Activated CD4-positive, alpha-beta memory T cell treated with anti-CD3 and anti-CD28 coated beads for 36 hours (primary cell): ENCODE measurements around the gene ASPSCR1. TPM values are rescaled to one million over a fixed set of nuclear protein-coding genes. Genes with fewer than 3 reads are reported as not detected.

ENCODE experiments used
- CTCF ChIA-PET: fragments of 350-600 bp; sonication (Branson Sonifier 250); formaldehyde crosslinking; loops from one replicate; lab custom pipeline; 2021; ENCODE audit warnings: antibody characterized with exemption, inconsistent platforms; lab: Charles Lee
- POLR2A ChIA-PET: fragments of 350-600 bp; sonication (Branson Sonifier 250); formaldehyde crosslinking; loops from one replicate; lab custom pipeline; 2021; ENCODE audit warnings: antibody characterized with exemption; lab: Charles Lee
- DNase-seq: peaks from one replicate; pipeline ENCODE4 v3.0.0-alpha.2; 2020
- H3K27ac Mint-ChIP-seq: one replicate; pipeline ENCODE4 v1.8.0; 2021; ENCODE audit warnings: mixed read lengths
- H3K27me3 Mint-ChIP-seq: one replicate; pipeline ENCODE4 v1.8.0; 2021; ENCODE audit warnings: mixed read lengths
- H3K36me3 Mint-ChIP-seq: one replicate; pipeline ENCODE4 v1.8.0; 2021; ENCODE audit warnings: mixed read lengths
- H3K4me1 Mint-ChIP-seq: one replicate; pipeline ENCODE4 v1.8.0; 2021; ENCODE audit warnings: low read depth, mixed read lengths
- H3K4me3 Mint-ChIP-seq: one replicate; pipeline ENCODE4 v1.8.0; 2021; ENCODE audit warnings: mild to moderate bottlenecking, mixed read lengths
- H3K9me3 Mint-ChIP-seq: one replicate; pipeline ENCODE4 v1.8.0; 2021; ENCODE audit warnings: mixed read lengths
- intact Hi-C: fragments of 100-400 bp; cut with micrococcal nuclease; formaldehyde crosslinking; loops from one replicate; pipeline ENCODE4 v1.15.1; 2023
- total RNA-seq, 2 experiments: library from RNA; stranded (reverse); gene quantifications; one replicate each; pipeline ENCODE4 v1.2.3, GENCODE V29; 2021

ASPSCR1 gene
- total RNA-seq, 2 experiments from 2014 or later: 25.4 to 27.1 TPM

GRCh38 chr17:81991684-81992305, 14.4 kb downstream of the ASPSCR1 start:
- Mint-ChIP-seq H3K4me1 (no peaks in the 10 kb centered on the region), H3K27me3 (no peaks in the 10 kb centered on the region), H3K36me3 (peaks cover 2% of the 10 kb centered on the region), H3K27ac (no peak overlapping the region), H3K4me3 (no peak overlapping the region), H3K9me3 (no peaks in the 10 kb centered on the region)
- ChIA-PET CTCF (interaction anchor here (1.8 kb wide), 1 partner anchor 32 kb away, joined by 6 read pairs; no protein-coding TSS in a partner anchor), POLR2A (no interaction called here)
- intact Hi-C loops: no loop called here
- no peak for DNase-seq

GRCh38 chr17:81992306-81993102, 15.1 kb downstream of the ASPSCR1 start:
- ChIA-PET POLR2A (no interaction called here), CTCF (no interaction called here)
- intact Hi-C loops: no loop called here
- H3K4me3 Mint-ChIP-seq: no peak overlapping the region
- H3K36me3 Mint-ChIP-seq: peaks cover 1% of the 10 kb centered on the region
- H3K4me1 Mint-ChIP-seq: no peaks in the 10 kb centered on the region
- H3K27me3 Mint-ChIP-seq: no peaks in the 10 kb centered on the region
- no peak overlapping the region for H3K27ac Mint-ChIP-seq
- no peak for DNase-seq
- no peaks in the 10 kb centered on the region for H3K9me3 Mint-ChIP-seq

GRCh38 chr17:81993729-81994592, 16.5 kb downstream of the ASPSCR1 start:
- peaks cover 1% of the 10 kb centered on the region for H3K36me3 Mint-ChIP-seq
- intact Hi-C loops: no loop called here
- POLR2A ChIA-PET: no interaction called here

GRCh38 chr17:81994593-81995462, 17.4 kb downstream of the ASPSCR1 start:
- CTCF ChIA-PET: no interaction called here
- intact Hi-C loops: no loop called here
- Mint-ChIP-seq H3K36me3 (peaks cover 1% of the 10 kb centered on the region), H3K27me3 (no peaks in the 10 kb centered on the region), H3K4me1 (no peaks in the 10 kb centered on the region), H3K27ac (no peak overlapping the region), H3K9me3 (no peaks in the 10 kb centered on the region), H3K4me3 (no peak overlapping the region)
- POLR2A ChIA-PET: no interaction called here
- no peak for DNase-seq

More at GRCh38 chr17:81993729-81994592, 16.5 kb downstream of the ASPSCR1 start:
- Mint-ChIP-seq H3K4me1 (no peaks in the 10 kb centered on the region), H3K27ac (no peak overlapping the region), H3K9me3 (no peaks in the 10 kb centered on the region), H3K4me3 (no peak overlapping the region), H3K27me3 (no peaks in the 10 kb centered on the region)
- CTCF ChIA-PET: no interaction called here
- DNase-seq: no peak

- no peak overlapping the region for H3K27ac Mint-ChIP-seq
Measured at GRCh38 chr17:81995463-81996231, 18.2 kb downstream of the ASPSCR1 start.

GRCh38 chr17:81996232-81996756, 18.9 kb downstream of the ASPSCR1 start:
- no peak for DNase-seq
- Mint-ChIP-seq H3K9me3 (no peaks in the 10 kb centered on the region), H3K27ac (no peak overlapping the region), H3K27me3 (no peaks in the 10 kb centered on the region), H3K4me3 (no peak overlapping the region), H3K4me1 (no peaks in the 10 kb centered on the region), H3K36me3 (no peaks in the 10 kb centered on the region)
- POLR2A ChIA-PET: no interaction called here
- intact Hi-C loops: no loop called here
- CTCF ChIA-PET: no interaction called here

More at GRCh38 chr17:81995463-81996231, 18.2 kb downstream of the ASPSCR1 start:
- intact Hi-C loops: no loop called here
- H3K4me1 Mint-ChIP-seq: no peaks in the 10 kb centered on the region
- DNase-seq: no peak
- no peak overlapping the region for H3K4me3 Mint-ChIP-seq
- H3K36me3 Mint-ChIP-seq: no peaks in the 10 kb centered on the region
- H3K9me3 Mint-ChIP-seq: no peaks in the 10 kb centered on the region
- CTCF ChIA-PET: no interaction called here
- no peaks in the 10 kb centered on the region for H3K27me3 Mint-ChIP-seq
- POLR2A ChIA-PET: no interaction called here

- no peaks in the 10 kb centered on the region for H3K4me1 Mint-ChIP-seq
- ChIA-PET CTCF (interaction anchor here (0.6 to 1.1 kb wide), 2 partner anchors 37 to 38 kb away, joined by 3 to 5 read pairs; no protein-coding TSS in a partner anchor), POLR2A (interaction anchor here (0.6 to 0.7 kb wide), 3 partner anchors 34 to 101 kb away, joined by 3 to 4 read pairs (median 4); partner anchors contain the start of gene FASN)
- no peak overlapping the region for H3K27ac Mint-ChIP-seq
- H3K36me3 Mint-ChIP-seq: no peaks in the 10 kb centered on the region
- no peak overlapping the region for H3K4me3 Mint-ChIP-seq
- intact Hi-C loops: no loop called here
- no peak for DNase-seq
- no peaks in the 10 kb centered on the region for H3K9me3 Mint-ChIP-seq
- H3K27me3 Mint-ChIP-seq: no peaks in the 10 kb centered on the region
Measured at GRCh38 chr17:81996757-81997441, 19.5 kb downstream of the ASPSCR1 start.

- CTCF ChIA-PET: interaction anchor here (0.7 kb wide), 1 partner anchor 20 kb away, joined by 3 read pairs; no protein-coding TSS in a partner anchor
- POLR2A ChIA-PET: no interaction called here
- DNase-seq: no peak
- Mint-ChIP-seq H3K27me3 (no peaks in the 10 kb centered on the region), H3K27ac (no peak overlapping the region), H3K36me3 (no peaks in the 10 kb centered on the region), H3K9me3 (no peaks in the 10 kb centered on the region), H3K4me1 (peaks cover 1% of the 10 kb centered on the region), H3K4me3 (no peak overlapping the region)
- intact Hi-C loops: no loop called here
Measured at GRCh38 chr17:81998212-81998611, 20.8 kb downstream of the ASPSCR1 start.

- Mint-ChIP-seq H3K27ac (no peak overlapping the region), H3K36me3 (no peaks in the 10 kb centered on the region), H3K4me1 (peaks cover 5% of the 10 kb centered on the region), H3K27me3 (no peaks in the 10 kb centered on the region), H3K9me3 (no peaks in the 10 kb centered on the region), H3K4me3 (no peak overlapping the region)
- ChIA-PET POLR2A (no interaction called here), CTCF (interaction anchor here (0.6 kb wide), 1 partner anchor 39 kb away, joined by 5 read pairs; no protein-coding TSS in a partner anchor)
- intact Hi-C loops: no loop called here
- no peak for DNase-seq
Measured at GRCh38 chr17:81998691-81999438, 21.4 kb downstream of the ASPSCR1 start.

GRCh38 chr17:81999587-81999975, 22.2 kb downstream of the ASPSCR1 start:
- intact Hi-C loops: no loop called here
- Mint-ChIP-seq H3K9me3 (no peaks in the 10 kb centered on the region), H3K36me3 (no peaks in the 10 kb centered on the region)

More at GRCh38 chr17:81999587-81999975, 22.2 kb downstream of the ASPSCR1 start:
- POLR2A ChIA-PET: no interaction called here
- no peaks in the 10 kb centered on the region for H3K27me3 Mint-ChIP-seq
- no peak for DNase-seq
- H3K4me1 Mint-ChIP-seq: peaks cover 5% of the 10 kb centered on the region
- CTCF ChIA-PET: interaction anchor here (0.6 kb wide), 1 partner anchor 40 kb away, joined by 5 read pairs; no protein-coding TSS in a partner anchor
- no peak overlapping the region for H3K4me3 Mint-ChIP-seq
- H3K27ac Mint-ChIP-seq: no peak overlapping the region
